ENCODE results near the gene ARF3. TPM values are rescaled to one million over a fixed set of nuclear protein-coding genes. Genes with fewer than 3 reads are reported as not detected.

The ARF3 gene
- total RNA-seq, 1 experiment from 2014 or later = 257 TPM

- H3K4me1 Mint-ChIP-seq (ENCODE audit: low read depth, unreplicated experiment) = no peaks in the 10 kb centered on the region
- H3K27me3 Mint-ChIP-seq (ENCODE audit: insufficient read depth, unreplicated experiment) = peaks cover 18% of the 10 kb centered on the region
- intact Hi-C loops (cut with micrococcal nuclease; ENCODE audit: unreplicated experiment) = no loop called here
- Histone ChIP-seq H3K4me3 (ENCODE audit: low read depth, low read length) (no peak overlapping the region), H3K9me3 (no peaks in the 10 kb centered on the region), H3K4me1 (no peaks in the 10 kb centered on the region), H3K27me3 (replicated peaks; ENCODE audit: control insufficient read depth, insufficient read depth, low read length) (no peaks in the 10 kb centered on the region; the same call in 1 of the 2 replicates), H3K36me3 (ENCODE audit: control insufficient read depth, insufficient read depth, low read length) (no peaks in the 10 kb centered on the region)
- H3K4me3 Mint-ChIP-seq (ENCODE audit: unreplicated experiment) = no peak overlapping the region
- peak; percentile 87 to 89 for TF ChIP-seq CTCF (IDR thresholded peaks at IDR 0.05; ENCODE audit: insufficient read depth in 1 of 2, low read depth in 1 of 2, low read length in 1 of 2, severe bottlenecking in 1 of 2, unreplicated experiment in 1 of 2)
- ChIA-PET POLR2A (interaction anchor here (0.5 to 1.1 kb wide), 4 partner anchors 10 to 136 kb away, joined by 3 to 7 read pairs (median 4); partner anchors contain the start of genes ARF3 and DDX23), CTCF (interaction anchor here (0.5 to 2.3 kb wide), 23 partner anchors 9 to 172 kb away, joined by 3 to 55 read pairs (median 6); partner anchors contain the start of genes ARF3, DDN, FKBP11 and PRKAG1)
- no TSS peak for BruUV-seq (replicated peaks)
- H3K36me3 Mint-ChIP-seq (ENCODE audit: insufficient read depth, unreplicated experiment) = peaks cover 7% of the 10 kb centered on the region
- no peaks in the 10 kb centered on the region for H3K9me3 Mint-ChIP-seq (ENCODE audit: unreplicated experiment)
- no peak overlapping the region for H3K27ac Mint-ChIP-seq (ENCODE audit: unreplicated experiment)
- peak; percentile 67 to 81 for DNase-seq
Observed at GRCh38 chr12:48988030-48988649, 30.9 kb upstream of the ARF3 start.

GRCh38 chr12:48986720-48987291 is 29.5 kb upstream of the ARF3 start:
- DNase-seq = no peak
- no peak for TF ChIP-seq CTCF (IDR thresholded peaks at IDR 0.05; ENCODE audit: insufficient read depth in 1 of 2, low read depth in 1 of 2, low read length in 1 of 2, severe bottlenecking in 1 of 2, unreplicated experiment in 1 of 2)
- no peak overlapping the region for H3K4me3 Mint-ChIP-seq (ENCODE audit: unreplicated experiment)
- H3K27me3 Mint-ChIP-seq (ENCODE audit: insufficient read depth, unreplicated experiment) = peaks cover 26% of the 10 kb centered on the region
- ChIA-PET POLR2A (no interaction called here), CTCF (interaction anchor here (1.4 kb wide), 1 partner anchor 10 kb away, joined by 6 read pairs; no protein-coding TSS in a partner anchor)
- Histone ChIP-seq H3K4me1 (no peaks in the 10 kb centered on the region; the same call in 1 of the 2 replicates), H3K27me3 (replicated peaks; ENCODE audit: control insufficient read depth, insufficient read depth, low read length) (no peaks in the 10 kb centered on the region; the same call in 1 of the 2 replicates), H3K4me3 (ENCODE audit: low read depth, low read length) (no peak overlapping the region), H3K36me3 (ENCODE audit: control insufficient read depth, insufficient read depth, low read length) (no peaks in the 10 kb centered on the region), H3K9me3 (no peaks in the 10 kb centered on the region)
- no peaks in the 10 kb centered on the region for H3K9me3 Mint-ChIP-seq (ENCODE audit: unreplicated experiment)
- BruUV-seq (replicated peaks) = no TSS peak
- peaks cover 7% of the 10 kb centered on the region for H3K36me3 Mint-ChIP-seq (ENCODE audit: insufficient read depth, unreplicated experiment)
- no peak overlapping the region for H3K27ac Mint-ChIP-seq (ENCODE audit: unreplicated experiment)
- peaks cover 4% of the 10 kb centered on the region for H3K4me1 Mint-ChIP-seq (ENCODE audit: low read depth, unreplicated experiment)
- intact Hi-C loops (cut with micrococcal nuclease; ENCODE audit: unreplicated experiment) = no loop called here

- ChIA-PET CTCF (interaction anchor here (1.4 kb wide), 1 partner anchor 11 kb away, joined by 6 read pairs; no protein-coding TSS in a partner anchor), POLR2A (interaction anchor here (0.5 kb wide), 1 partner anchor 134 kb away, joined by 5 read pairs; the partner anchor contains the start of gene DDX23)
- H3K4me1 Mint-ChIP-seq (ENCODE audit: low read depth, unreplicated experiment) = peaks cover 7% of the 10 kb centered on the region
- no TSS peak for BruUV-seq (replicated peaks)
- no peak for DNase-seq
- Histone ChIP-seq H3K27me3 (replicated peaks; ENCODE audit: control insufficient read depth, insufficient read depth, low read length) (peaks cover 6% of the 10 kb centered on the region), H3K4me3 (ENCODE audit: low read depth, low read length) (no peak overlapping the region), H3K4me1 (no peaks in the 10 kb centered on the region; the same call in 1 of the 2 replicates), H3K9me3 (no peaks in the 10 kb centered on the region), H3K36me3 (ENCODE audit: control insufficient read depth, insufficient read depth, low read length) (no peaks in the 10 kb centered on the region)
- no peak overlapping the region for H3K4me3 Mint-ChIP-seq (ENCODE audit: unreplicated experiment)
- H3K27me3 Mint-ChIP-seq (ENCODE audit: insufficient read depth, unreplicated experiment) = peaks cover 30% of the 10 kb centered on the region
- no peak overlapping the region for H3K27ac Mint-ChIP-seq (ENCODE audit: unreplicated experiment)
- H3K36me3 Mint-ChIP-seq (ENCODE audit: insufficient read depth, unreplicated experiment) = peaks cover 11% of the 10 kb centered on the region
- no peaks in the 10 kb centered on the region for H3K9me3 Mint-ChIP-seq (ENCODE audit: unreplicated experiment)
- no peak for TF ChIP-seq CTCF (IDR thresholded peaks at IDR 0.05; ENCODE audit: insufficient read depth in 1 of 2, low read depth in 1 of 2, low read length in 1 of 2, severe bottlenecking in 1 of 2, unreplicated experiment in 1 of 2)
- intact Hi-C loops (cut with micrococcal nuclease; ENCODE audit: unreplicated experiment) = no loop called here
Observed at GRCh38 chr12:48985901-48986300, 28.6 kb upstream of the ARF3 start.

All from Caco-2 (cell line).